HepG2 (cell line): ENCODE measurements around the gene CELA2B.

Source experiments
- DPF2 ChIP-seq: sonication (generic); formaldehyde crosslinking; IDR thresholded peaks from 2 replicates; pipeline ENCODE4 v1.4.0; 2020; ENCODE audit warnings: mild to moderate bottlenecking, low read depth, missing genetic modification reagents, borderline replicate concordance
- POLR2A ChIP-seq, 2 experiments: IDR thresholded peaks; 2 replicates each; pipeline ENCODE4 v1.6.1; 2011; ENCODE audit warnings: low read depth in 2 of 2, low read length in 2 of 2, mild to moderate bottlenecking in 1 of 2, moderate library complexity in 1 of 2; ENCODE audit not compliant: insufficient read depth in 1 of 2
- POLR2AphosphoS5 ChIP-seq: IDR thresholded peaks from 2 replicates; pipeline ENCODE4 v1.6.1; 2012; ENCODE audit warnings: low read depth, low read length
- ZNF124 ChIP-seq: sonication (generic); formaldehyde crosslinking; IDR thresholded peaks from 2 replicates; pipeline ENCODE4 v1.4.0; 2020; ENCODE audit warnings: missing genetic modification reagents

DNA sequence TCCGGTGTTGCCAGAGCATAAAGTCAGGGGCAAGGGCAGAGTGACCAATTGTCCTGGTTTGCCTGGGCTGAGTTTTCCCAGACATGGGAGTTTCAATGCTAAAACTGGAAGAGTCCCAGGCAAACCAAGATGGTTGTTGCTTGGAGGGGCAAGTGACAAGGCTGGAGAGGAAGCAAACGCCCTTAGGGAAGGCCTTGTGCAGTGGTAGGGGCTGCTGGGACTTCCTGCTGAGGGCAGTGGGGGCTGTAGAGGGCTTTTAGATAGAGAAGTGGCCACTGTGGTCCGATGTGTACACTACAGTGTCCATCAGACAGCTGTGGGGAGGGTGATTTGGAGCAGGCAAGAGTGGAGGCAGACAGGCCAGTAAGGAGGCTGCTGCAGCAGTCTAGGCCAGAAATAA lies 26.3 kb upstream of the CELA2B start:
- TF ChIP-seq POLR2AphosphoS5 = no peak
- TF ChIP-seq ZNF124 (CRISPR knock-in tag) = no peak
- no peak for TF ChIP-seq DPF2 (CRISPR knock-in tag)
- no peak for TF ChIP-seq POLR2A (IDR thresholded peaks at IDR 0.05; ENCODE audit: insufficient read depth in 1 of 2, low read depth in 2 of 2, low read length in 2 of 2)
